SK-N-SH treated with all-trans-retinoic acid at 6 μM for 48 hours (cell line): ENCODE data around the gene NAALADL2.

Experiments used
- ARNTL ChIP-seq: fragments of 450-650 bp; formaldehyde crosslinking; IDR thresholded peaks from 2 replicates; pipeline ENCODE4 v1.5.0; 2020; ENCODE audit warnings: low read depth, mild to moderate bottlenecking, moderate library complexity, borderline replicate concordance
- PATZ1 ChIP-seq: fragments of 250-450 bp; sonication (Bioruptor Pico); IDR thresholded peaks from 2 replicates; pipeline ENCODE4 v1.8.0; 2020; ENCODE audit warnings: mild to moderate bottlenecking, moderate library complexity, borderline replicate concordance
- RARB ChIP-seq: fragments of 250-450 bp; sonication (Bioruptor Pico); IDR thresholded peaks from 2 replicates; pipeline ENCODE4 v1.8.0; 2021; ENCODE audit warnings: mild to moderate bottlenecking, moderate library complexity
- TOX ChIP-seq: fragments of 250-450 bp; sonication (Bioruptor Pico); IDR thresholded peaks from 2 replicates; pipeline ENCODE4 v1.8.0; 2021; ENCODE audit warnings: mild to moderate bottlenecking, moderate library complexity, borderline replicate concordance

GRCh38 chr3:175224051-175224450 is 364.9 kb downstream of the NAALADL2 start:
- no peak for TF ChIP-seq PATZ1 (CRISPR knock-in tag)
- no peak for TF ChIP-seq RARB (CRISPR knock-in tag)
- TF ChIP-seq TOX (CRISPR knock-in tag) = no peak
- TF ChIP-seq ARNTL (CRISPR knock-in tag) = no peak
